Measurements from ENCODE around the gene TSR3.

- no peak for TF ChIP-seq POLR2AphosphoS5 (IDR thresholded peaks at IDR 0.05; ENCODE audit: low read depth)
- peak; percentile 37 for TF ChIP-seq CTCF (IDR thresholded peaks at IDR 0.05; ENCODE audit: insufficient read depth, low read length)
- TF ChIP-seq, protein P1, sequence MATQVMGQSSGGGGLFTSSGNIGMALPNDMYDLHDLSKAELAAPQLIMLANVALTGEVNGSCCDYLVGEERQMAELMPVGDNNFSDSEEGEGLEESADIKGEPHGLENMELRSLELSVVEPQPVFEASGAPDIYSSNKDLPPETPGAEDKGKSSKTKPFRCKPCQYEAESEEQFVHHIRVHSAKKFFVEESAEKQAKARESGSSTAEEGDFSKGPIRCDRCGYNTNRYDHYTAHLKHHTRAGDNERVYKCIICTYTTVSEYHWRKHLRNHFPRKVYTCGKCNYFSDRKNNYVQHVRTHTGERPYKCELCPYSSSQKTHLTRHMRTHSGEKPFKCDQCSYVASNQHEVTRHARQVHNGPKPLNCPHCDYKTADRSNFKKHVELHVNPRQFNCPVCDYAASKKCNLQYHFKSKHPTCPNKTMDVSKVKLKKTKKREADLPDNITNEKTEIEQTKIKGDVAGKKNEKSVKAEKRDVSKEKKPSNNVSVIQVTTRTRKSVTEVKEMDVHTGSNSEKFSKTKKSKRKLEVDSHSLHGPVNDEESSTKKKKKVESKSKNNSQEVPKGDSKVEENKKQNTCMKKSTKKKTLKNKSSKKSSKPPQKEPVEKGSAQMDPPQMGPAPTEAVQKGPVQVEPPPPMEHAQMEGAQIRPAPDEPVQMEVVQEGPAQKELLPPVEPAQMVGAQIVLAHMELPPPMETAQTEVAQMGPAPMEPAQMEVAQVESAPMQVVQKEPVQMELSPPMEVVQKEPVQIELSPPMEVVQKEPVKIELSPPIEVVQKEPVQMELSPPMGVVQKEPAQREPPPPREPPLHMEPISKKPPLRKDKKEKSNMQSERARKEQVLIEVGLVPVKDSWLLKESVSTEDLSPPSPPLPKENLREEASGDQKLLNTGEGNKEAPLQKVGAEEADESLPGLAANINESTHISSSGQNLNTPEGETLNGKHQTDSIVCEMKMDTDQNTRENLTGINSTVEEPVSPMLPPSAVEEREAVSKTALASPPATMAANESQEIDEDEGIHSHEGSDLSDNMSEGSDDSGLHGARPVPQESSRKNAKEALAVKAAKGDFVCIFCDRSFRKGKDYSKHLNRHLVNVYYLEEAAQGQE (IDR thresholded peaks at IDR 0.05; ENCODE audit: insufficient replicate concordance, low read depth): no peak
Observed at GRCh38 chr16:1338119-1338730, 13.5 kb downstream of the TSR3 start.

Measured in HL-60 (cell line).